ENCODE results near the gene GLRA3.
"Not testable (repeated sequence)": the region's sequence is repeated elsewhere in the genome, so short reads cannot be mapped to it uniquely, and the experiment has no call there.

Gene GLRA3

GRCh38 chr4:174650711-174651355 lies 178.2 kb downstream of the GLRA3 start:
- no peak for DNase-seq

- no peak for DNase-seq
Observed at GRCh38 chr4:174648812-174649211, 180.2 kb downstream of the GLRA3 start.

- no peak for DNase-seq
Observed at GRCh38 chr4:174646326-174646725, 182.7 kb downstream of the GLRA3 start.

GRCh38 chr4:174640146-174640545 lies 188.9 kb downstream of the GLRA3 start:
- no peak for DNase-seq

GRCh38 chr4:174635732-174636131 lies 193.3 kb downstream of the GLRA3 start:
- no peak for DNase-seq

- no peak for DNase-seq
Observed at GRCh38 chr4:174633399-174633798, 195.6 kb downstream of the GLRA3 start.

- DNase-seq, result peak; percentile 51
Observed at GRCh38 chr4:174631901-174632758, 196.9 kb downstream of the GLRA3 start.

- DNase-seq, result not testable (repeated sequence)
Observed at GRCh38 chr4:174629907-174630450, 199.1 kb downstream of the GLRA3 start.

GRCh38 chr4:174629265-174629664 lies 199.8 kb downstream of the GLRA3 start:
- DNase-seq, result no peak

- no peak for DNase-seq
Observed at GRCh38 chr4:174628191-174628590, 200.9 kb downstream of the GLRA3 start.

- no peak for DNase-seq
Observed at GRCh38 chr4:174627473-174627872, 201.6 kb downstream of the GLRA3 start.

GRCh38 chr4:174626342-174627008 lies 202.6 kb downstream of the GLRA3 start:
- no peak for DNase-seq

GRCh38 chr4:174616661-174617060 lies 212.4 kb downstream of the GLRA3 start:
- peak; percentile 59 for DNase-seq

GRCh38 chr4:174613979-174614378 lies 215.1 kb downstream of the GLRA3 start:
- peak; percentile 46 for DNase-seq

GRCh38 chr4:174611792-174612191 lies 217.3 kb downstream of the GLRA3 start:
- no peak for DNase-seq

- no peak for DNase-seq
Observed at GRCh38 chr4:174607792-174608191, 221.3 kb downstream of the GLRA3 start.

- peak; percentile 40 for DNase-seq
Observed at GRCh38 chr4:174604198-174604597, 224.8 kb downstream of the GLRA3 start.

GRCh38 chr4:174600391-174600790 lies 228.7 kb downstream of the GLRA3 start:
- no peak for DNase-seq

- DNase-seq, result no peak
Observed at GRCh38 chr4:174598800-174599199, 230.2 kb downstream of the GLRA3 start.

GRCh38 chr4:174596513-174596912 lies 232.5 kb downstream of the GLRA3 start:
- no peak for DNase-seq

GRCh38 chr4:174595141-174595929 lies 233.7 kb downstream of the GLRA3 start:
- DNase-seq, result no peak

GRCh38 chr4:174593701-174594100 lies 235.3 kb downstream of the GLRA3 start:
- DNase-seq, result peak; percentile 87

- peak; percentile 87 for DNase-seq
Observed at GRCh38 chr4:174592985-174593335, 236.1 kb downstream of the GLRA3 start.

Data from inflammatory macrophage treated with lipopolysaccharide for 4 hours (primary cell).